Measurements from ENCODE around the gene SCAMP3. TPM values are rescaled to one million over a fixed set of nuclear protein-coding genes. Genes with fewer than 3 reads are reported as not detected.

Gene SCAMP3
- total and polyA plus RNA-seq, 10 of the 15 experiments (the other 5 are each of a cell fraction or from before 2014, with no cell fraction given), result 17.2 to 133 (median 87.3) TPM

DNA sequence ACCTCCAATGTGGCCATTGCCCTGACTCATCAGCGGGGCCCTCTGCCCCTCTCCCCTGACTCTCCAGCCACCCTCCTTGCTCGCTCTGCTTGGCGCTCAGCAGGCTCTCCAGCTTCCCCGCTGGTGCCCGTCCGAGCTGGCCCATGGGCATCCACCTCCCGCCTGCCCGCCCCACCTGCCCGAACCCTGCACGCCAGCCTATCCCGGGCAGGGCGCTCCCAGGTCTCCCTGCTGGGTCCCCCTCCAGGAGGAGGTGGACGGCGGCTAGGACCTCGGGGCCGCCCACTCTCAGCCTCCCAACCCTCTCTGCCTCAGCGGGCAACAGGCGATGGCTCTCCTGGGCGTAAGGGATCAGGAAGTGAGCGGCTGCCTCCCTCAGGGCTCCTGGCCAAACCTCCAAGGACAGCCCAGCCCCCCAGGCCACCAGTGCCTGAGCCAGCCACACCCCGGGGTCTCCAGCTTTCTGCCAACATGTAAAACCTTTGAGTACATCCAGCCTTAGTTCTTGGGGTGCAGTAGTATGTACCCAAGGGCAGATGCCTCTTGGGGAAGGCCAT lies 25.9 kb upstream of the SCAMP3 start:
- Histone ChIP-seq H3K27me3 (replicated peaks in 1 of 2; ENCODE audit: control insufficient read depth in 2 of 2, insufficient read depth in 2 of 2, low read length in 1 of 2) (no peaks in the 10 kb centered on the region; a peak in 1 of 4 replicates), H4K20me1 (ENCODE audit: control insufficient read depth, insufficient read depth) (no peaks in the 10 kb centered on the region), H3K9me3 (replicated peaks; ENCODE audit: control insufficient read depth, insufficient read depth, low read length) (no peaks in the 10 kb centered on the region), H2AFZ (ENCODE audit: control insufficient read depth, low read depth, low read length) (no peak overlapping the region), H3K4me2 (ENCODE audit: control insufficient read depth, insufficient read depth) (no peak overlapping the region), H3K4me1 (ENCODE audit: control insufficient read depth, insufficient read depth, low read length) (no peaks in the 10 kb centered on the region), H3K27ac (ENCODE audit: control insufficient read depth, insufficient read depth) (no peak overlapping the region), H3K4me3 (no peak overlapping the region), H3K79me2 (ENCODE audit: control insufficient read depth, insufficient read depth, low read length) (no peaks in the 10 kb centered on the region), H3K9ac (ENCODE audit: control insufficient read depth, insufficient read depth, low read length) (no peak overlapping the region), H3K36me3 (ENCODE audit: control insufficient read depth in 2 of 2, insufficient read depth in 2 of 2, low read length in 1 of 2) (no peaks in the 10 kb centered on the region)
- ATAC-seq (no peak), DNase-seq (ENCODE audit: low read depth, low spot score) (no peak), FAIRE-seq (no peak)
- ChIA-PET CTCF (no interaction called here), SMC1A (ENCODE audit: uncharacterized antibody, unreplicated experiment) (no interaction called here), POLR2A (no interaction called here), RAD21 (ENCODE audit: unreplicated experiment) (no interaction called here)
- intact Hi-C loops (cut with micrococcal nuclease; ENCODE audit: unreplicated experiment) (no loop called here), in situ Hi-C loops (cut with MboI) (no loop called here)
- TF ChIP-seq, protein P1, sequence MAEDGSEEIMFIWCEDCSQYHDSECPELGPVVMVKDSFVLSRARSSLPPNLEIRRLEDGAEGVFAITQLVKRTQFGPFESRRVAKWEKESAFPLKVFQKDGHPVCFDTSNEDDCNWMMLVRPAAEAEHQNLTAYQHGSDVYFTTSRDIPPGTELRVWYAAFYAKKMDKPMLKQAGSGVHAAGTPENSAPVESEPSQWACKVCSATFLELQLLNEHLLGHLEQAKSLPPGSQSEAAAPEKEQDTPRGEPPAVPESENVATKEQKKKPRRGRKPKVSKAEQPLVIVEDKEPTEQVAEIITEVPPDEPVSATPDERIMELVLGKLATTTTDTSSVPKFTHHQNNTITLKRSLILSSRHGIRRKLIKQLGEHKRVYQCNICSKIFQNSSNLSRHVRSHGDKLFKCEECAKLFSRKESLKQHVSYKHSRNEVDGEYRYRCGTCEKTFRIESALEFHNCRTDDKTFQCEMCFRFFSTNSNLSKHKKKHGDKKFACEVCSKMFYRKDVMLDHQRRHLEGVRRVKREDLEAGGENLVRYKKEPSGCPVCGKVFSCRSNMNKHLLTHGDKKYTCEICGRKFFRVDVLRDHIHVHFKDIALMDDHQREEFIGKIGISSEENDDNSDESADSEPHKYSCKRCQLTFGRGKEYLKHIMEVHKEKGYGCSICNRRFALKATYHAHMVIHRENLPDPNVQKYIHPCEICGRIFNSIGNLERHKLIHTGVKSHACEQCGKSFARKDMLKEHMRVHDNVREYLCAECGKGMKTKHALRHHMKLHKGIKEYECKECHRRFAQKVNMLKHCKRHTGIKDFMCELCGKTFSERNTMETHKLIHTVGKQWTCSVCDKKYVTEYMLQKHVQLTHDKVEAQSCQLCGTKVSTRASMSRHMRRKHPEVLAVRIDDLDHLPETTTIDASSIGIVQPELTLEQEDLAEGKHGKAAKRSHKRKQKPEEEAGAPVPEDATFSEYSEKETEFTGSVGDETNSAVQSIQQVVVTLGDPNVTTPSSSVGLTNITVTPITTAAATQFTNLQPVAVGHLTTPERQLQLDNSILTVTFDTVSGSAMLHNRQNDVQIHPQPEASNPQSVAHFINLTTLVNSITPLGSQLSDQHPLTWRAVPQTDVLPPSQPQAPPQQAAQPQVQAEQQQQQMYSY (CRISPR knock-in tag; IDR thresholded peaks at IDR 0.05), result no peak
- no TSS peak for BruUV-seq (replicated peaks)
- 85% methylated on average over 21 of the region's 21 CpGs for WGBS (ENCODE audit: insufficient coverage, insufficient replicate concordance, low lambda C conversion rate, missing lambda C conversion rate)

- no peak overlapping the region for H3K4me3 ChIP-seq
- ChIA-PET RAD21 (ENCODE audit: unreplicated experiment) (no interaction called here), POLR2A (interaction anchor here (0.6 kb wide), 2 partner anchors 15 to 298 kb away, joined by 3 to 4 read pairs; no protein-coding TSS in a partner anchor), CTCF (interaction anchor here (1.1 to 1.3 kb wide), 2 partner anchors 26 to 35 kb away, joined by 3 read pairs; no protein-coding TSS in a partner anchor), SMC1A (ENCODE audit: uncharacterized antibody, unreplicated experiment) (no interaction called here)
- no peak overlapping the region for H3K4me2 ChIP-seq (ENCODE audit: control insufficient read depth, insufficient read depth)
- in situ Hi-C loops (cut with MboI), result no loop called here
- H2AFZ ChIP-seq (ENCODE audit: control insufficient read depth, low read depth, low read length), result no peak overlapping the region
- no peaks in the 10 kb centered on the region for H3K36me3 ChIP-seq (ENCODE audit: control insufficient read depth in 2 of 2, insufficient read depth in 2 of 2, low read length in 1 of 2)
- DNase-seq (ENCODE audit: low read depth, low spot score) (no peak), FAIRE-seq (no peak), ATAC-seq (no peak)
- H3K9me3 ChIP-seq (replicated peaks; ENCODE audit: control insufficient read depth, insufficient read depth, low read length), result no peaks in the 10 kb centered on the region
- WGBS (ENCODE audit: insufficient coverage, insufficient replicate concordance, low lambda C conversion rate, missing lambda C conversion rate), result 34% methylated on average over 2 of the region's 2 CpGs
- intact Hi-C loops (cut with micrococcal nuclease; ENCODE audit: unreplicated experiment), result no loop called here
- H3K79me2 ChIP-seq (ENCODE audit: control insufficient read depth, insufficient read depth, low read length), result no peaks in the 10 kb centered on the region
- no peak overlapping the region for H3K27ac ChIP-seq (ENCODE audit: control insufficient read depth, insufficient read depth)
- BruUV-seq (replicated peaks), result no TSS peak
- H4K20me1 ChIP-seq (ENCODE audit: control insufficient read depth, insufficient read depth), result no peaks in the 10 kb centered on the region
- H3K4me1 ChIP-seq (ENCODE audit: control insufficient read depth, insufficient read depth, low read length), result no peaks in the 10 kb centered on the region
- H3K27me3 ChIP-seq (replicated peaks in 1 of 2; ENCODE audit: control insufficient read depth in 2 of 2, insufficient read depth in 2 of 2, low read length in 1 of 2), result no peaks in the 10 kb centered on the region
- no peak overlapping the region for H3K9ac ChIP-seq (ENCODE audit: control insufficient read depth, insufficient read depth, low read length)
- no peak for TF ChIP-seq ELK1 (IDR thresholded peaks at IDR 0.05; ENCODE audit: low read depth, low read length)
- TF ChIP-seq STAT1 (conservative IDR thresholded peaks at IDR 0.05), result no peak
- TF ChIP-seq FOS (IDR thresholded peaks at IDR 0.05; ENCODE audit: borderline replicate concordance, extremely low read depth, insufficient read length), result no peak
- TF ChIP-seq SMAD1 (IDR thresholded peaks at IDR 0.05; ENCODE audit: low read depth, partially characterized antibody), result no peak
- TF ChIP-seq MYC (IDR thresholded peaks at IDR 0.05; ENCODE audit: insufficient read depth, insufficient read length, insufficient replicate concordance, low read length, severe bottlenecking), result no peak
- TF ChIP-seq CBFB (IDR thresholded peaks at IDR 0.05; ENCODE audit: low read depth), result no peak
- no peak for TF ChIP-seq TBL1XR1 (IDR thresholded peaks at IDR 0.05; ENCODE audit: low read depth, low read length)
These were observed 24.4 kb upstream of the SCAMP3 start for GRCh38 chr1:155286544-155286943.

All from GM12878 (cell line).